Activated CD8-positive, alpha-beta memory T cell treated with anti-CD3 and anti-CD28 coated beads for 24 hours (primary cell): ENCODE results near the gene GEMIN5.

Experiments
- DNase-seq: peaks from one replicate; pipeline ENCODE4 v3.0.0-alpha.2; 2020

GEMIN5 gene

GRCh38 chr5:154873791-154874331 is 64.2 kb downstream of the GEMIN5 start:
- no peak for DNase-seq

GRCh38 chr5:154871734-154872133 is 66.3 kb downstream of the GEMIN5 start:
- DNase-seq = no peak

GRCh38 chr5:154868702-154869101 is 69.3 kb downstream of the GEMIN5 start:
- DNase-seq = peak; percentile 51

GRCh38 chr5:154866841-154867240 is 71.2 kb downstream of the GEMIN5 start:
- no peak for DNase-seq

GRCh38 chr5:154865466-154866184 is 72.4 kb downstream of the GEMIN5 start:
- DNase-seq = no peak

- DNase-seq = no peak
Measured at GRCh38 chr5:154863291-154864080, 74.5 kb downstream of the GEMIN5 start.

GRCh38 chr5:154862766-154863165 is 75.2 kb downstream of the GEMIN5 start:
- no peak for DNase-seq

GRCh38 chr5:154861946-154862345 is 76.1 kb downstream of the GEMIN5 start:
- DNase-seq = no peak

GRCh38 chr5:154860765-154861164 is 77.2 kb downstream of the GEMIN5 start:
- no peak for DNase-seq

GRCh38 chr5:154860123-154860522 is 77.9 kb downstream of the GEMIN5 start:
- DNase-seq = no peak

GRCh38 chr5:154858972-154859871 is 78.8 kb downstream of the GEMIN5 start:
- DNase-seq = no peak

GRCh38 chr5:154858297-154858971 is 79.6 kb downstream of the GEMIN5 start, which contains the start of gene CNOT8:
TSS of gene CNOT8 (plus strand) at chr5:154858627. CDS start at chr5:154863279, 4,652 bp downstream.
- DNase-seq = peak; percentile 99

GRCh38 chr5:154857530-154858296 is 80.3 kb downstream of the GEMIN5 start:
- DNase-seq = peak; percentile 91

GRCh38 chr5:154851351-154851750 is 86.7 kb downstream of the GEMIN5 start:
- no peak for DNase-seq

GRCh38 chr5:154850255-154851062 is 87.6 kb downstream of the GEMIN5 start, which contains the start of gene FAXDC2:
TSS of gene FAXDC2 (minus strand) at chr5:154850603. CDS start at chr5:154838178, 12,425 bp downstream.
- no peak for DNase-seq

- no peak for DNase-seq
Measured at GRCh38 chr5:154849791-154850201, 88.2 kb downstream of the GEMIN5 start.

GRCh38 chr5:154849264-154849785 is 88.7 kb downstream of the GEMIN5 start:
- DNase-seq = no peak

GRCh38 chr5:154844809-154845208 is 93.2 kb downstream of the GEMIN5 start:
- DNase-seq = no peak

- DNase-seq = no peak
Measured at GRCh38 chr5:154842689-154843530, 95.1 kb downstream of the GEMIN5 start.
